Astrocyte (in vitro differentiated cells and primary cell): ENCODE measurements around the gene RAPGEF3.

ENCODE experiments used
- EZH2 ChIP-seq: IDR thresholded peaks from 2 replicates; pipeline ENCODE4 v1.6.1; 2012; ENCODE audit warnings: mild to moderate bottlenecking, low read length, inconsistent platforms; ENCODE audit not compliant: insufficient read depth
- TF ChIP-seq, protein P1 (sequence below): IDR thresholded peaks from 2 replicates; pipeline ENCODE4 v1.5.1; 2011; ENCODE audit warnings: low read depth, mild to moderate bottlenecking, inconsistent platforms, low read length, moderate library complexity; ENCODE audit not compliant: insufficient read depth

DNA sequence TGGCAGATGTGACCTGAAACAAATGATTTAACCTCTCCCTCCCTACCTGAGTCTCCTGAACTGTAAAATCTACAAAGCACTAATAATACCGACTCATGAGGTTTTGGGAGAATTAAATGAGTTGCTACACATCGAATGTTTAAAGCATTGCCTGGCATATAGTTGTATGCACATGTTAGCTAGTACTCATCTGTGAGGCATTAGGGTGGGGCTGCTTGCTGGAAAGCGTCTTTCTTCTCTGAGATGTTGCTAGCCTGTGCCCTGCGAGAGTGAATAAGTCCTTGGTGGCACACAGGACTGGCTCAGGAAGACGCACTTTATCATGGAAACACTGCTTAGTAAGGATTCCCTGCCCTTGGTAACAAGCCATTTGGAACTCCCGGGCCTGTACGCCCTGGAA is 6.1 kb downstream of the RAPGEF3 start:
- TF ChIP-seq, protein P1, sequence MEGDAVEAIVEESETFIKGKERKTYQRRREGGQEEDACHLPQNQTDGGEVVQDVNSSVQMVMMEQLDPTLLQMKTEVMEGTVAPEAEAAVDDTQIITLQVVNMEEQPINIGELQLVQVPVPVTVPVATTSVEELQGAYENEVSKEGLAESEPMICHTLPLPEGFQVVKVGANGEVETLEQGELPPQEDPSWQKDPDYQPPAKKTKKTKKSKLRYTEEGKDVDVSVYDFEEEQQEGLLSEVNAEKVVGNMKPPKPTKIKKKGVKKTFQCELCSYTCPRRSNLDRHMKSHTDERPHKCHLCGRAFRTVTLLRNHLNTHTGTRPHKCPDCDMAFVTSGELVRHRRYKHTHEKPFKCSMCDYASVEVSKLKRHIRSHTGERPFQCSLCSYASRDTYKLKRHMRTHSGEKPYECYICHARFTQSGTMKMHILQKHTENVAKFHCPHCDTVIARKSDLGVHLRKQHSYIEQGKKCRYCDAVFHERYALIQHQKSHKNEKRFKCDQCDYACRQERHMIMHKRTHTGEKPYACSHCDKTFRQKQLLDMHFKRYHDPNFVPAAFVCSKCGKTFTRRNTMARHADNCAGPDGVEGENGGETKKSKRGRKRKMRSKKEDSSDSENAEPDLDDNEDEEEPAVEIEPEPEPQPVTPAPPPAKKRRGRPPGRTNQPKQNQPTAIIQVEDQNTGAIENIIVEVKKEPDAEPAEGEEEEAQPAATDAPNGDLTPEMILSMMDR, result no peak
- no peak for TF ChIP-seq EZH2
